ENCODE results near the gene OSCAR. TPM values are rescaled to one million over a fixed set of nuclear protein-coding genes. Genes with fewer than 3 reads are reported as not detected.

The OSCAR gene
- total and polyA plus RNA-seq, 2 of the 13 experiments (the other 11 are each of a cell fraction or from before 2014, with no cell fraction given), result 1.9 TPM; not detected in 1

- TF ChIP-seq HOXA9 (CRISPR knock-in tag; IDR thresholded peaks at IDR 0.05; ENCODE audit: borderline replicate concordance) (no peak), RFXAP (CRISPR knock-in tag; IDR thresholded peaks at IDR 0.05; ENCODE audit: borderline replicate concordance) (no peak), MBNL3 (CRISPR knock-in tag; conservative IDR thresholded peaks at IDR 0.05) (no peak), ZNF850 (CRISPR knock-in tag; conservative IDR thresholded peaks at IDR 0.05) (no peak), SOX13 (IDR thresholded peaks at IDR 0.05) (peak; percentile 21; the same call in 1 of the 2 replicates), SOX13 (CRISPR knock-in tag; conservative IDR thresholded peaks at IDR 0.05 in 1 of 2, IDR thresholded peaks at IDR 0.05 in 1 of 2) (peak in 1 of 2 experiments; percentile 35; a peak in 1 of 4 replicates), KLF12 (CRISPR knock-in tag; IDR thresholded peaks at IDR 0.05; ENCODE audit: borderline replicate concordance) (no peak), TBL1XR1 (IDR thresholded peaks at IDR 0.05; ENCODE audit: borderline replicate concordance, low read length, partially characterized antibody) (peak; percentile 45), ZMYM3 (CRISPR knock-in tag; IDR thresholded peaks at IDR 0.05) (peak; percentile 100), AHR (CRISPR knock-in tag; IDR thresholded peaks at IDR 0.05) (peak; percentile 58; the same call in 1 of the 2 replicates), ZNF468 (CRISPR knock-in tag; IDR thresholded peaks at IDR 0.05) (no peak), ZNF207 (IDR thresholded peaks at IDR 0.05; ENCODE audit: borderline replicate concordance) (no peak), DMAP1 (CRISPR knock-in tag; IDR thresholded peaks at IDR 0.05) (peak; percentile 53), ZNF382 (CRISPR knock-in tag; IDR thresholded peaks at IDR 0.05; ENCODE audit: borderline replicate concordance) (no peak), ZNF644 (CRISPR knock-in tag; IDR thresholded peaks at IDR 0.05; ENCODE audit: low read depth) (no peak)
- TF ChIP-seq, protein P1, sequence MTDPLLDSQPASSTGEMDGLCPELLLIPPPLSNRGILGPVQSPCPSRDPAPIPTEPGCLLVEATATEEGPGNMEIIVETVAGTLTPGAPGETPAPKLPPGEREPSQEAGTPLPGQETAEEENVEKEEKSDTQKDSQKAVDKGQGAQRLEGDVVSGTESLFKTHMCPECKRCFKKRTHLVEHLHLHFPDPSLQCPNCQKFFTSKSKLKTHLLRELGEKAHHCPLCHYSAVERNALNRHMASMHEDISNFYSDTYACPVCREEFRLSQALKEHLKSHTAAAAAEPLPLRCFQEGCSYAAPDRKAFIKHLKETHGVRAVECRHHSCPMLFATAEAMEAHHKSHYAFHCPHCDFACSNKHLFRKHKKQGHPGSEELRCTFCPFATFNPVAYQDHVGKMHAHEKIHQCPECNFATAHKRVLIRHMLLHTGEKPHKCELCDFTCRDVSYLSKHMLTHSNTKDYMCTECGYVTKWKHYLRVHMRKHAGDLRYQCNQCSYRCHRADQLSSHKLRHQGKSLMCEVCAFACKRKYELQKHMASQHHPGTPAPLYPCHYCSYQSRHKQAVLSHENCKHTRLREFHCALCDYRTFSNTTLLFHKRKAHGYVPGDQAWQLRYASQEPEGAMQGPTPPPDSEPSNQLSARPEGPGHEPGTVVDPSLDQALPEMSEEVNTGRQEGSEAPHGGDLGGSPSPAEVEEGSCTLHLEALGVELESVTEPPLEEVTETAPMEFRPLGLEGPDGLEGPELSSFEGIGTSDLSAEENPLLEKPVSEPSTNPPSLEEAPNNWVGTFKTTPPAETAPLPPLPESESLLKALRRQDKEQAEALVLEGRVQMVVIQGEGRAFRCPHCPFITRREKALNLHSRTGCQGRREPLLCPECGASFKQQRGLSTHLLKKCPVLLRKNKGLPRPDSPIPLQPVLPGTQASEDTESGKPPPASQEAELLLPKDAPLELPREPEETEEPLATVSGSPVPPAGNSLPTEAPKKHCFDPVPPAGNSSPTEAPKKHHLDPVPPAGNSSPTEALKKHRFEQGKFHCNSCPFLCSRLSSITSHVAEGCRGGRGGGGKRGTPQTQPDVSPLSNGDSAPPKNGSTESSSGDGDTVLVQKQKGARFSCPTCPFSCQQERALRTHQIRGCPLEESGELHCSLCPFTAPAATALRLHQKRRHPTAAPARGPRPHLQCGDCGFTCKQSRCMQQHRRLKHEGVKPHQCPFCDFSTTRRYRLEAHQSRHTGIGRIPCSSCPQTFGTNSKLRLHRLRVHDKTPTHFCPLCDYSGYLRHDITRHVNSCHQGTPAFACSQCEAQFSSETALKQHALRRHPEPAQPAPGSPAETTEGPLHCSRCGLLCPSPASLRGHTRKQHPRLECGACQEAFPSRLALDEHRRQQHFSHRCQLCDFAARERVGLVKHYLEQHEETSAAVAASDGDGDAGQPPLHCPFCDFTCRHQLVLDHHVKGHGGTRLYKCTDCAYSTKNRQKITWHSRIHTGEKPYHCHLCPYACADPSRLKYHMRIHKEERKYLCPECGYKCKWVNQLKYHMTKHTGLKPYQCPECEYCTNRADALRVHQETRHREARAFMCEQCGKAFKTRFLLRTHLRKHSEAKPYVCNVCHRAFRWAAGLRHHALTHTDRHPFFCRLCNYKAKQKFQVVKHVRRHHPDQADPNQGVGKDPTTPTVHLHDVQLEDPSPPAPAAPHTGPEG (CRISPR knock-in tag; IDR thresholded peaks at IDR 0.05), result no peak
- TF ChIP-seq, protein P2, sequence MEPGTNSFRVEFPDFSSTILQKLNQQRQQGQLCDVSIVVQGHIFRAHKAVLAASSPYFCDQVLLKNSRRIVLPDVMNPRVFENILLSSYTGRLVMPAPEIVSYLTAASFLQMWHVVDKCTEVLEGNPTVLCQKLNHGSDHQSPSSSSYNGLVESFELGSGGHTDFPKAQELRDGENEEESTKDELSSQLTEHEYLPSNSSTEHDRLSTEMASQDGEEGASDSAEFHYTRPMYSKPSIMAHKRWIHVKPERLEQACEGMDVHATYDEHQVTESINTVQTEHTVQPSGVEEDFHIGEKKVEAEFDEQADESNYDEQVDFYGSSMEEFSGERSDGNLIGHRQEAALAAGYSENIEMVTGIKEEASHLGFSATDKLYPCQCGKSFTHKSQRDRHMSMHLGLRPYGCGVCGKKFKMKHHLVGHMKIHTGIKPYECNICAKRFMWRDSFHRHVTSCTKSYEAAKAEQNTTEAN (CRISPR knock-in tag; conservative IDR thresholded peaks at IDR 0.05), result no peak
- TF ChIP-seq, protein P3, sequence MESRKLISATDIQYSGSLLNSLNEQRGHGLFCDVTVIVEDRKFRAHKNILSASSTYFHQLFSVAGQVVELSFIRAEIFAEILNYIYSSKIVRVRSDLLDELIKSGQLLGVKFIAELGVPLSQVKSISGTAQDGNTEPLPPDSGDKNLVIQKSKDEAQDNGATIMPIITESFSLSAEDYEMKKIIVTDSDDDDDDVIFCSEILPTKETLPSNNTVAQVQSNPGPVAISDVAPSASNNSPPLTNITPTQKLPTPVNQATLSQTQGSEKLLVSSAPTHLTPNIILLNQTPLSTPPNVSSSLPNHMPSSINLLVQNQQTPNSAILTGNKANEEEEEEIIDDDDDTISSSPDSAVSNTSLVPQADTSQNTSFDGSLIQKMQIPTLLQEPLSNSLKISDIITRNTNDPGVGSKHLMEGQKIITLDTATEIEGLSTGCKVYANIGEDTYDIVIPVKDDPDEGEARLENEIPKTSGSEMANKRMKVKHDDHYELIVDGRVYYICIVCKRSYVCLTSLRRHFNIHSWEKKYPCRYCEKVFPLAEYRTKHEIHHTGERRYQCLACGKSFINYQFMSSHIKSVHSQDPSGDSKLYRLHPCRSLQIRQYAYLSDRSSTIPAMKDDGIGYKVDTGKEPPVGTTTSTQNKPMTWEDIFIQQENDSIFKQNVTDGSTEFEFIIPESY (CRISPR knock-in tag; IDR thresholded peaks at IDR 0.05), result no peak
Observed at GRCh38 chr19:54102421-54103169, 2.0 kb upstream of the OSCAR start, which contains the start of gene NDUFA3 (continued).
